Type B pancreatic cell (in vitro differentiated cells): ENCODE data around the gene RIN3. TPM values are rescaled to one million over a fixed set of nuclear protein-coding genes. Genes with fewer than 3 reads are reported as not detected.

Experiments used
- DNase-seq: peaks from one replicate; pipeline ENCODE4 v3.0.0; 2021; ENCODE audit warnings: mixed read lengths; ENCODE audit not compliant: unreplicated experiment; ENCODE audit errors: extremely low spot score
- H3K27ac Mint-ChIP-seq: 2 replicates; pipeline ENCODE4 v1.8.0; 2021; ENCODE audit warnings: mild to moderate bottlenecking, mixed read lengths
- H3K27me3 Mint-ChIP-seq: 2 replicates; pipeline ENCODE4 v1.8.0; 2021; ENCODE audit warnings: mixed read lengths
- H3K36me3 Mint-ChIP-seq: 2 replicates; pipeline ENCODE4 v1.8.0; 2021; ENCODE audit warnings: mixed read lengths
- H3K4me1 Mint-ChIP-seq: one replicate; pipeline ENCODE4 v1.8.0; 2021; ENCODE audit warnings: mixed read lengths; ENCODE audit not compliant: unreplicated experiment
- H3K4me3 Mint-ChIP-seq: 2 replicates; pipeline ENCODE4 v1.8.0; 2021; ENCODE audit warnings: mild to moderate bottlenecking, mixed read lengths
- H3K9me3 Mint-ChIP-seq: 2 replicates; pipeline ENCODE4 v1.8.0; 2021; ENCODE audit warnings: mixed read lengths
- total RNA-seq: library from RNA; stranded (reverse); gene quantifications from 2 replicates; pipeline ENCODE4 v1.2.1, GENCODE V29; 2021; ENCODE audit warnings: low replicate concordance
- TF ChIP-seq, protein P1 (sequence below): fragments of 200-600 bp; sonication (generic); conservative IDR thresholded peaks from 2 replicates; pipeline ENCODE4 v1.5.0; 2021; ENCODE audit warnings: antibody characterized with exemption, mild to moderate bottlenecking

The RIN3 gene
- total RNA-seq, 1 donor from 2014 or later, result 12.9 TPM

DNA sequence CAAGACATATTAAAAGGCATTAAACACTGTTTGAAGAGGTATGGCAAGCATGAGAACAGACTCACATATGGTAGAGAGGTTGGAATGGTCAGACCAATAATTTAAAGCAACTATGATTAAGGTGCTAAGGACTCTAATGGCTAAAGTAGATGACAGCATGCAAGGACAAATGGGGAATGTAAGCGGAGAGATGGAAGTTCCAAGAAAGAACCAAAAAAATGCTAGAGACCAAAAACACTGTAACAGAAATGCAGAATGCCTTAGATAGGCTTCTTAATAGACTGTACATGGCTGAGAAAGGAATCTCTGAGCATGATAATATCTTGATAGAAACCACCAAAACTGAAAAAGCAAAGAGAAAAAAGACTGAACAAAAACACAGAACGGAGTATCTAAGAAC lies 77.4 kb downstream of the RIN3 start:
- H3K4me3 Mint-ChIP-seq, result no peak overlapping the region
- no peaks in the 10 kb centered on the region for H3K4me1 Mint-ChIP-seq
- peaks cover 3% of the 10 kb centered on the region for H3K27me3 Mint-ChIP-seq
- TF ChIP-seq, protein P1, sequence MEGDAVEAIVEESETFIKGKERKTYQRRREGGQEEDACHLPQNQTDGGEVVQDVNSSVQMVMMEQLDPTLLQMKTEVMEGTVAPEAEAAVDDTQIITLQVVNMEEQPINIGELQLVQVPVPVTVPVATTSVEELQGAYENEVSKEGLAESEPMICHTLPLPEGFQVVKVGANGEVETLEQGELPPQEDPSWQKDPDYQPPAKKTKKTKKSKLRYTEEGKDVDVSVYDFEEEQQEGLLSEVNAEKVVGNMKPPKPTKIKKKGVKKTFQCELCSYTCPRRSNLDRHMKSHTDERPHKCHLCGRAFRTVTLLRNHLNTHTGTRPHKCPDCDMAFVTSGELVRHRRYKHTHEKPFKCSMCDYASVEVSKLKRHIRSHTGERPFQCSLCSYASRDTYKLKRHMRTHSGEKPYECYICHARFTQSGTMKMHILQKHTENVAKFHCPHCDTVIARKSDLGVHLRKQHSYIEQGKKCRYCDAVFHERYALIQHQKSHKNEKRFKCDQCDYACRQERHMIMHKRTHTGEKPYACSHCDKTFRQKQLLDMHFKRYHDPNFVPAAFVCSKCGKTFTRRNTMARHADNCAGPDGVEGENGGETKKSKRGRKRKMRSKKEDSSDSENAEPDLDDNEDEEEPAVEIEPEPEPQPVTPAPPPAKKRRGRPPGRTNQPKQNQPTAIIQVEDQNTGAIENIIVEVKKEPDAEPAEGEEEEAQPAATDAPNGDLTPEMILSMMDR, result no peak
- peaks cover 4% of the 10 kb centered on the region for H3K36me3 Mint-ChIP-seq
- DNase-seq, result no peak
- H3K9me3 Mint-ChIP-seq, result no peaks in the 10 kb centered on the region
- no peak overlapping the region for H3K27ac Mint-ChIP-seq

DNA sequence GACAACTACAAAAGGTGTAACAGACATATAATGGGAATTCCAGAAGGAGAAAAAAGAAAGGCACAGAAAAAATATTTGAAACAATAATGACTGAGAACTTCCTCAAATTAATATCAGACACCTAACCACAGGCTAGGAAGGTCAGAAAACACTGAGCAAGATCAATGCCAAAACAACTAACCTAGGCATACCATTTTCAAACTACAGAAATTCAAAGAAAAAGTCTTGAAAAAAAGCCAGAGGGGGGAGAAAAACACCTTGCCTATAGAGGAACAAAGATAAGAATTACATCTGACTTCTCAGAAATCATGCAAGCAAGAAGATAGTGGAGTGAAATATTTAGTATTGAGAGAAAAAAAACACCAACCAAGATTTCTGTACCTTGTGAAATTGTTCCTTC lies 77.8 kb downstream of the RIN3 start:
- no peak overlapping the region for H3K4me3 Mint-ChIP-seq

DNA sequence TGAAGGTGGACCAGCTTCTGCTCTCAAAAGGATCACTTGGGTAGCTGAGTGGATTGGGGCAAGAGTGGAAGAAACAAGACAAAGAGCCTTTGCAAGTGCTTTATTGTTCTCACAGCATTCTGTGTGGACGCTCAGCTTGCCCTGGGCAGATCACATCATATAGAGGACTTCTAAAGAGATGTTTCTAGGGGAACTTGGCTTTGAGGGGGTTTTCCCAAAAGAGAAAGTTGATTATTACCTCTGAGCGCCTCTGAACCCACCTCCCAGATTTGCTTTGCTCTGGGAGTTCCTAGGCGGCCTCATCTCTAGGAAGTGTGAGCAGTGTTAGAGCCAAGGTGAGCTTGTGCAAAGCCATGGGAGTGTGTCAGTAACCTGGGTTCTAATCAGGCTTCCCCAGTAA lies 81.7 kb downstream of the RIN3 start:
- TF ChIP-seq, protein P1, result no peak
- no peak for DNase-seq
- H3K27me3 Mint-ChIP-seq, result no peaks in the 10 kb centered on the region
- H3K36me3 Mint-ChIP-seq, result no peaks in the 10 kb centered on the region
- H3K27ac Mint-ChIP-seq, result no peak overlapping the region
- H3K4me3 Mint-ChIP-seq, result no peak overlapping the region
- no peaks in the 10 kb centered on the region for H3K4me1 Mint-ChIP-seq
- no peaks in the 10 kb centered on the region for H3K9me3 Mint-ChIP-seq

More for the DNA sequence above, 77.8 kb downstream of the RIN3 start:
- Mint-ChIP-seq H3K27ac (no peak overlapping the region), H3K36me3 (peaks cover 4% of the 10 kb centered on the region), H3K27me3 (peaks cover 3% of the 10 kb centered on the region), H3K9me3 (no peaks in the 10 kb centered on the region), H3K4me1 (no peaks in the 10 kb centered on the region)
- DNase-seq, result no peak
- TF ChIP-seq, protein P1, result no peak

DNA sequence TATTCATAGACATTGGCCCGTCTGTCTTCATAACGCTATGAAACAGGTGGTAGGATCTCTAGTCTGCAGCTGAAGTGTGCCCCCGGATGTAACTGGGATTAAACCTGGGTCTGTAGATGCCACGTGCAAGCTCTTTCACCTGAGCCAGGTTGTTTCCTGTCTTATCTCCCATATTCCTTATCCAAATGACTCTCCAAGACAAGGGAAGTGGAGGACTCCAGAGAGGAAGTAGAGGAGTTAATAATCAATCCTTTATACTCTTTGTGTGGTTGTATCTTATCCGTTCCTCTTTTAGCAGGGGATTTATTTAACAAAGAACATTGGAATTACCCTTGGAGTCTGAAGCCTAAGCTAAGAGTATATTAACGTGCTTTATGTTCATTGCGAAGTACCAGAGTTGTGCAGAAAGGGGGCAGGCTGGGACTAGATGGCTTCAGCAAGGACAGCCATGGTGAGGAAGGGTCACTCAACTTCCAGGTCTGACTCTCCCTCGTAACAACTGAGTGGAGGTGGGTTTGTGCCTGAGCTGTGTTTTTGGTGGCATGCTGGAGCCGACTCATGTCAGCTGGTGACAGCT lies 82.8 kb downstream of the RIN3 start:
- Mint-ChIP-seq H3K4me1 (no peaks in the 10 kb centered on the region), H3K9me3 (no peaks in the 10 kb centered on the region), H3K27ac (no peak overlapping the region), H3K27me3 (no peaks in the 10 kb centered on the region), H3K4me3 (no peak overlapping the region), H3K36me3 (no peaks in the 10 kb centered on the region)
- TF ChIP-seq, protein P1, result peak; percentile 38
- DNase-seq, result no peak

DNA sequence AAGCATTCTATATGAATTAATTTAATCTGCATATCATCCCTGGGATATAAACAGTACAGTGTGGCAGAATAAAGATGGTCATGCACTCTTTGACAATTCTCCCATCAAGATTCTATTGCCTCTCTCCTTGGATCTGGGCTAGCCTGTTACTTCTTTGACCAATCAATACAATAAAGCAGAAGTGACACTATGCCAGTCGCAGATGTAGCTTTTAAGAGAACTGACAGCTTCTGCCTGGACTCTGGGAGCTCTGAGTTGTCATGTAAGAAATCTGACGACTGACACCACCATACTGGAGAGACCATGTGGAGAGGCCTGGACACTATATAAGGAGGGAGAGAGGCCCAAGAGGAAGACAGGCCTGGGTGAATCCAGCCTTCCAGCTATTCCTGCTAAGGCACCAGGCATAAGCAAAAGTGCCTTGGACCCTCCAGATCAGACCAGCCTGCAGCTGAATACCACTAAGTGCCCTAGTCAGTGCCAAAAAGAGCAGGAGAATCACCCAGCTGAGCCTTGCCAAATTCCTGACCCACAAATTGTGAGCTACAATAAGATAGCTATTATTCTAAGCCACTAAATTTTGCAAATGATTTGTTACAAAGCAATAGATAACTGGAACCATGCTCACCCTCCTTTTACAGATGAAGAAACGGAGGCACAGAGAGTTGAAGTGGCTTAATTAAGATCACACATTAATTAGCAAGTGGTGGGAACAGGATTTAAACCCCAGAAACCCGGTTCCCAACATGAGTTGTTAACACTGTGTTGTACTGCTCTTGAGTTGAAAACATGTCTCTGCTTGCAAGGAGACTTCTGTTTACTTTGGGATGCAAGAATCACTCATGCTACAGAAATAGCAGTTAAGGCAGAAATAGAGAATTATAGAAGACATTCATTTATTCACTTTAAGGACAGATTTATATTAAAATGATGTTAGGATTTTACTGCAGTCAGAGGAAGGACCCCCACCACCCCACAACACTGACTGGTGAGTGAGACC lies 84.6 kb downstream of the RIN3 start:
- no peak overlapping the region for H3K27ac Mint-ChIP-seq
- H3K27me3 Mint-ChIP-seq, result no peaks in the 10 kb centered on the region
- no peak overlapping the region for H3K4me3 Mint-ChIP-seq
- no peaks in the 10 kb centered on the region for H3K36me3 Mint-ChIP-seq
- no peak for DNase-seq
- H3K9me3 Mint-ChIP-seq, result no peaks in the 10 kb centered on the region
- no peaks in the 10 kb centered on the region for H3K4me1 Mint-ChIP-seq
- TF ChIP-seq, protein P1, result no peak
